D721Med (cell line): ENCODE results near the gene PADI1.
"Not testable (repeated sequence)": the region's sequence is repeated elsewhere in the genome, so short reads cannot be mapped to it uniquely, and the experiment has no call there.

ENCODE experiments used
- DNase-seq: peaks from one replicate; pipeline ENCODE4 v3.0.0; 2011; ENCODE audit warnings: low spot score; ENCODE audit not compliant: insufficient read length
- FAIRE-seq: peaks from 2 replicates; lab custom pipeline; 2011; peaks lifted over from hg19 to GRCh38; lab: Jason Lieb, UNC
- TF ChIP-seq, protein P1 (sequence below): IDR thresholded peaks from 2 replicates; pipeline ENCODE4 v1.5.1; 2012; ENCODE audit warnings: mild to moderate bottlenecking, control low read depth; ENCODE audit not compliant: insufficient read depth; ENCODE audit errors: missing control alignments

PADI1 gene

DNA sequence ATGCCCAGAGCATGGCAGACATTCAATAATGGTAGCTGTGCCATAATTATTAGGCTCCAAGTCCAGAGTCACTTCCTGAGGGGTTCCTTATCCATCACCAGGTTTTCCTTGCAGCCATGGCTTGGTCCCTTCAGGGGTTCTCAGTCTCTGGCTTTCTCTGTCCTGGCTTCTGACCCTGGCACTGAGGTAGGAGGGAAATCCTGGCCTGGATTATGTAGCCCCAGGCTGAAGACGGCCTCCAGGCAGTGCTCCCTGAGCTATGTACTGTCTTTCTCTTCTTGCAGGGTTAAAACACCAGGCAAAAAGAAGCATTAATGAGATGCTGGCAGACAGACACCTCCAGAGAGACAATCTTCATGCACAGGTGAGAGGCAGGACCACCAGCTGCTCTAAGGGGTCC lies 34.5 kb downstream of the PADI1 start:
- TF ChIP-seq, protein P1, sequence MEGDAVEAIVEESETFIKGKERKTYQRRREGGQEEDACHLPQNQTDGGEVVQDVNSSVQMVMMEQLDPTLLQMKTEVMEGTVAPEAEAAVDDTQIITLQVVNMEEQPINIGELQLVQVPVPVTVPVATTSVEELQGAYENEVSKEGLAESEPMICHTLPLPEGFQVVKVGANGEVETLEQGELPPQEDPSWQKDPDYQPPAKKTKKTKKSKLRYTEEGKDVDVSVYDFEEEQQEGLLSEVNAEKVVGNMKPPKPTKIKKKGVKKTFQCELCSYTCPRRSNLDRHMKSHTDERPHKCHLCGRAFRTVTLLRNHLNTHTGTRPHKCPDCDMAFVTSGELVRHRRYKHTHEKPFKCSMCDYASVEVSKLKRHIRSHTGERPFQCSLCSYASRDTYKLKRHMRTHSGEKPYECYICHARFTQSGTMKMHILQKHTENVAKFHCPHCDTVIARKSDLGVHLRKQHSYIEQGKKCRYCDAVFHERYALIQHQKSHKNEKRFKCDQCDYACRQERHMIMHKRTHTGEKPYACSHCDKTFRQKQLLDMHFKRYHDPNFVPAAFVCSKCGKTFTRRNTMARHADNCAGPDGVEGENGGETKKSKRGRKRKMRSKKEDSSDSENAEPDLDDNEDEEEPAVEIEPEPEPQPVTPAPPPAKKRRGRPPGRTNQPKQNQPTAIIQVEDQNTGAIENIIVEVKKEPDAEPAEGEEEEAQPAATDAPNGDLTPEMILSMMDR = no peak
- DNase-seq (peak; percentile 30), FAIRE-seq (no peak)

DNA sequence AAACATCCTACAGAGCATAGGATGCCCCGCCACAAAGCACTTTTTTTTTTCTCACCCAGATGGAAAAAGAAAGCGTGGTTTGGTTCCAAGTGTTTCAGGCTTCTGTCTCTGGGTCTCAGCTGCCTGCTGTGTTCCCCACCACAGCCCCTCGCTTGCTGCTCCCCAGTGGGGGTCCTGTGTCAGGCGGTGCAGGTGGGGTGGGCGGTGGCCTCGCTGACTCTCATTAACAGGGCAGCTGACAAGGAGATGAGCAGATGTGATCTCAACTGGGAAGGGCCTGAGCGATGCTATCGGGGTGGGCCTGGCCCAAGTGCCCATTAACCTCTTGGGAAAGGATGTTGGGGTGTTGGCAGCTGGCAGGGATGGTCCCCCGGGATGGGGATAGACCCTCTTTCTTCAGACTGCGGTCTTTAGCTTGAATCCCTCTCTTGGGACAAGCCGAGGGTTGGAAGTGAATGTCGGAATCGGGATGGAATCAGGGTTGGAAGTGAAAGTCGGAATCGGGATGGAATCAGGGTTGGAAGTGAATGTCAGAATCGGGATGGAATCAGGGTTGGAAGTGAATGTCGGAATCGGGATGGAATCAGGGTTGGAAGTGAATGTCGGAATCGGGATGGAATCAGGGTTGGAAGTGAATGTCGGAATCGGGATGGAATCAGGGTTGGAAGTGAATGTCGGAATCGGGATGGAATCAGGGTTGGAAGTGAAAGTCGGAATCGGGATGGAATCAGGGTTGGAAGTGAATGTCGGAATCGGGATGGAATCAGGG lies 36.3 kb downstream of the PADI1 start:
- not testable (repeated sequence) for DNase-seq, FAIRE-seq

DNA sequence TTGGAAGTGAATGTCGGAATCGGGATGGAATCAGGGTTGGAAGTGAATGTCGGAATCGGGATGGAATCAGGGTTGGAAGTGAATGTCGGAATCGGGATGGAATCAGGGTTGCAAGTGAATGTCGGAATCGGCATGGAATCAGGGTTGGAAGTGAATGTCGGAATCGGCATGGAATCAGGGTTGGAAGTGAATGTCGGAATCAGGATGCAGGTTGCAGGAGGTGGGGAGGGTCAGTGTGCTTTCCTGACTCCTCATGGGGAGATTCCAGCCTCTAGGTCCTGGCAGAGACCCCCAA lies 36.8 kb downstream of the PADI1 start:
- FAIRE-seq, DNase-seq: not testable (repeated sequence)

DNA sequence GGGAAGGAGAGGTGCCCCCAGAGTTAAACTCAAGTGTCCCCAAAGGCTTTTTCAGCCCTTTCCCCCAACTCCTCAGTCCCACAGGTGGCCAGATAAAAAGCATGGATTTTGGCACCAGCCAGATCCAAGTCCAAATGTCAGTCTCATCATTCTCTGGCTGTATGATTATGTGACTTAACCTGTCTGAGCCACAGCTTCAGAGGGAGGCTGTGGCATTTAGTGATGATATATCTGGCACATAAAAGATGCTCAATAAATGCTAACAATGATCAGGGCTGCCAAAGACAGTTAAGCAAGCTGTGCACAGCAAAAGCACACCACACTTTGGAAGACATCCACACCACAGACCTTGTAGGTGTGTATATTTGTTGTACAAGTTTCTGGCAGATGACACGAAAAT lies 38.3 kb downstream of the PADI1 start:
- FAIRE-seq = no peak
- DNase-seq = no peak
- TF ChIP-seq, protein P1 = no peak

DNA sequence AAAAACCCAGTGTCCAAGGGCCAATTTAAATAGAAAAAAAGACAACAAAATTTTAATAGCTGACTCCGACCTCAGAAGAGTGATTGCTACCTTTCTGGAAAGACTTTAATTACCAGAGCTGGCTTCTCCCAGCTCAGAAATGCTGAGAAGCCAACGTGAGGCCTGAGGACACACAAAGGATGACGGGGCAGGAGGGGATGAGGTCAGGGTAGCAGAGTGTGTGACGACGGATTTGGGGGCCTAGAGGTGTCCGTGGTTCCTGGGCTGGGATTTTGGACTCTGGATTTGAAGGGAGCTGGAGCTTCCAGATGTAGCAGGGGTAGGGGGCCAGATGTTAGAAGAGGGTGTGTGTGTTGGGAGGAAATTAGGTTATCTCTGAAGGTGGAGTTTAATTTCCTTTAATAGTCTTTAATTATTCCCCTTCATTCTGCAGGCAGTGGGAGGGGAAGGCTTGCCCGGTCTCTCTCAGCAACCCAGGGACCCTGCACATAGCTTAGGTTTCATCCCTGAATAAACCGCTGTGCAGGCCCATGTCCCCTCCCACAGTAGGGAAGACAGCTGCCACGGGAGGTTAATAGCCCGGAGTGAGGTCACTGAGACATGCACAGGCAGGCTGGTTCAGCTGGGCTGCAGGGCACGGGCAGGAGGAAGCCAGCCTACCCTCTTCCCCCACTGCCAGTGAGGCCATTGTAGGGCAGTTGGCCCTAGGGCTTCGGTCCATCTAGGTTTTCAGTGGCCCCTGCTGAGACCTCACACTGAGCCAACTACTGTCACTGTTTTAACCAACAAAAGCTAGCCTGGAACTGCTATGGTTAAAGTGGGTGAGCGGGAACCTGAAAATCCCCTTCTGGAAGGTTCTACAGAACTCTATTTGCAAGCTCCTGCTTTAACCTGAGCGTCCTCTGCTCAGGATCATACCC lies 40.2 kb downstream of the PADI1 start:
- FAIRE-seq (no peak), DNase-seq (no peak)
- TF ChIP-seq, protein P1 = no peak

DNA sequence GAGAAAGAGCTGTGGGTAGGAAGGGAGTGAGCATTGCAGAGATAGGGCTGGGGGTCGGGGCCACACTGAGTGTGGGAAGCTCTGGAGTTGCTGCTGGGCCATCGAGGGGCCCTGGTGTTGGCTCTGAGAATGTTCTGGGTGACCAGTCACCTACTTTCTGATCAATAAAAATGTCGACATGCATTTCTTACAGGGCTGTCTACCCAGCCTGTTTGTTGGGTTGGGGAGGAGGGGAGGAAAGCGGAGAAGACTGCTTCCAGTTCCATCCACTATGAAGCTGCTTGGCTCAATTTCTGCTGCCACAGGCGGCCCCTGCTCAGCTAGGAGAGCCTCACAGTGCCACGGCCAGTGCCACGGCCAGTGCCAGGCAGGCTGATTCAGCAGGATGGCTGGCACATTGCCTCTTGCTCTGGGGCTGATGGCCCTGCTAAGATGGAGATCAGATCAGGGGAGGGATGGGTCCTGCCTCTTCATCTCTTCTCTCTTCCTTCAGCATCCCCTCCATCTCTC lies 40.9 kb downstream of the PADI1 start:
- no peak for DNase-seq
- TF ChIP-seq, protein P1 = no peak
- no peak for FAIRE-seq

DNA sequence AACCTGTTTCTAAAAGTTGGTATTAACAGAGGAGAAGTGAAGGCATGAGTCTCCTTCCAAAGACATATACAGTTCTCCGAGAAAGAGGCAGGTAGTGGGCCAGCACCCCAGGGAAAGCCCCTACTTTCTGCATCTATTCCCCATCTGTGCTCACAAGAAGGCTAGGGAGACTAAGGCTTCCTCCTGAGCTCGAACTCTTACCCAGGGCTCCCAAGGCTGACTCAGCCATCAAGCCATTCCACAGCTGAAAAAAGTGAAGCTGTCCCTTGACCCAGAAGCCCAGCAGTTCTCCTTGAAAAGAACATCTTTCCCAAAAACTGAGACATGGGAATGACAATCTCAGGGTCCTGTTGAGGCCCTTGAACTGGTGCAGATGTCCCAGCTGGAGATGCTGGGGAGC lies 42.0 kb downstream of the PADI1 start:
- no peak for FAIRE-seq
- DNase-seq = no peak
- TF ChIP-seq, protein P1 = no peak

DNA sequence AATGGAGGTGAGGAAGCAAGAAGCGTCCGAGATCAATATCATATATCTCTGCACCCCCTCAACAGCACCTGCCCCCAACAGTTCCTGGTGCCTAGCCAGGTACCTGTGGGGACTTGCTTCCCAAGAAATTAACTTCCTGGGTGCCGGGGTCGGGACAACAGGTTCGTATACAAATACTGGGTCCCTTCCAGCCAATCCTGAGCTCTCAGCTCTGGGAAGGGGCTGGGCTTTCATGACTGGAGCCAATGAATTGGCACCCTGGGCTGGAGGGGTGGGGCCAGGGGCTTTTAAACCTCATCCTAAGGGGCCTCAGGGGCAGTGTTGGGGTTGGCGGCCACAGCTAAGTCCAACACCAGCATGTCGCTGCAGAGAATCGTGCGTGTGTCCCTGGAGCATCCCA lies 43.9 kb downstream of the PADI1 start, which contains the start of gene PADI3:
Gene PADI3 (plus strand): TSS at position 318 of the 400 bp plus-strand sequence. CDS start 40 bp downstream, at position 358.
- FAIRE-seq = no peak
- no peak for DNase-seq
- TF ChIP-seq, protein P1 = no peak
